Muscle layer of duodenum (tissue), 2 donors: ENCODE results near the gene FILIP1.
A peak's percentile ranks its signal among the peaks of the same experiment; 100 is the strongest.
"Not testable (repeated sequence)": the region's sequence is repeated elsewhere in the genome, so short reads cannot be mapped to it uniquely, and the experiment has no call there.

ENCODE experiments used
- H3K27ac ChIP-seq: one replicate; pipeline ENCODE4 v1.7.0; 2013; ENCODE audit warnings: mild to moderate bottlenecking, low read length
- H3K27me3 ChIP-seq: one replicate; pipeline ENCODE4 v1.7.0; 2013; ENCODE audit warnings: low read depth, mild to moderate bottlenecking, control low read depth, low read length
- H3K36me3 ChIP-seq, 2 donors: one replicate each; pipeline ENCODE4 v1.7.0; 2013; ENCODE audit warnings: low read length in 2 of 2, control low read depth in 1 of 2, mild to moderate bottlenecking in 1 of 2; ENCODE audit not compliant: insufficient read depth in 2 of 2, control insufficient read depth in 1 of 2
- H3K4me1 ChIP-seq, 2 donors: one replicate each; pipeline ENCODE4 v1.7.0; 2013; ENCODE audit warnings: low read length in 2 of 2, mild to moderate bottlenecking in 2 of 2, control low read depth in 1 of 2, moderate library complexity in 1 of 2; ENCODE audit not compliant: insufficient read depth in 2 of 2, control insufficient read depth in 1 of 2
- H3K4me3 ChIP-seq, 2 donors: one replicate each; pipeline ENCODE4 v1.7.0; 2013; ENCODE audit warnings: low read length in 2 of 2, low read depth in 1 of 2, mild to moderate bottlenecking in 1 of 2
- H3K9me3 ChIP-seq, 2 donors: one replicate each; pipeline ENCODE4 v1.7.0; 2013; ENCODE audit warnings: low read length in 2 of 2, control low read depth in 1 of 2, mild to moderate bottlenecking in 1 of 2; ENCODE audit not compliant: control insufficient read depth in 1 of 2
- donor health status: healthy.

Gene FILIP1

GRCh38 chr6:75449630-75450206, 43.9 kb downstream of the FILIP1 start:
- Histone ChIP-seq H3K27ac (no peak overlapping the region), H3K4me3 (no peak overlapping the region), H3K9me3 (no peaks in the 10 kb centered on the region), H3K36me3 (no peaks in the 10 kb centered on the region), H3K27me3 (no peaks in the 10 kb centered on the region), H3K4me1 (peaks cover 0 to 9% of the 10 kb centered on the region in 2 donors)

- Histone ChIP-seq H3K36me3 (no peaks in the 10 kb centered on the region), H3K4me3 (no peak overlapping the region), H3K27me3 (no peaks in the 10 kb centered on the region), H3K9me3 (no peaks in the 10 kb centered on the region), H3K27ac (no peak overlapping the region), H3K4me1 (peaks cover 0 to 9% of the 10 kb centered on the region in 2 donors)
These were observed 47.2 kb downstream of the FILIP1 start for GRCh38 chr6:75446241-75446880.

GRCh38 chr6:75445738-75446137, 47.9 kb downstream of the FILIP1 start:
- H3K4me1 ChIP-seq = peaks cover 0 to 9% of the 10 kb centered on the region in 2 donors
- no peak overlapping the region for H3K27ac ChIP-seq
- no peaks in the 10 kb centered on the region for H3K36me3 ChIP-seq
- no peaks in the 10 kb centered on the region for H3K9me3 ChIP-seq
- no peaks in the 10 kb centered on the region for H3K27me3 ChIP-seq
- H3K4me3 ChIP-seq = no peak overlapping the region

- Histone ChIP-seq H3K27ac (no peak overlapping the region), H3K4me1 (peaks cover 0 to 9% of the 10 kb centered on the region in 2 donors), H3K36me3 (no peaks in the 10 kb centered on the region), H3K27me3 (no peaks in the 10 kb centered on the region), H3K4me3 (no peak overlapping the region), H3K9me3 (no peaks in the 10 kb centered on the region)
These were observed 48.7 kb downstream of the FILIP1 start for GRCh38 chr6:75444899-75445298.

GRCh38 chr6:75441883-75442282, 51.7 kb downstream of the FILIP1 start:
- not testable (repeated sequence) for H3K27me3 ChIP-seq, H3K27ac ChIP-seq, H3K4me3 ChIP-seq, H3K36me3 ChIP-seq, H3K9me3 ChIP-seq
- H3K4me1 ChIP-seq = peaks cover 0 to 23% of the 10 kb centered on the region in 2 donors

GRCh38 chr6:75441479-75441878, 52.1 kb downstream of the FILIP1 start:
- not testable (repeated sequence) for H3K4me3 ChIP-seq, H3K36me3 ChIP-seq, H3K9me3 ChIP-seq, H3K27ac ChIP-seq, H3K27me3 ChIP-seq
- peaks cover 1 to 23% of the 10 kb centered on the region in 2 donors for H3K4me1 ChIP-seq

GRCh38 chr6:75438442-75439116, 55.0 kb downstream of the FILIP1 start:
- Histone ChIP-seq H3K27me3 (no peaks in the 10 kb centered on the region), H3K4me3 (no peak overlapping the region), H3K9me3 (no peaks in the 10 kb centered on the region), H3K4me1 (peaks cover 4 to 26% of the 10 kb centered on the region in 2 donors), H3K36me3 (no peaks in the 10 kb centered on the region), H3K27ac (peak overlapping the region; percentile 11)

- H3K27me3 ChIP-seq = no peaks in the 10 kb centered on the region
- H3K27ac ChIP-seq = peak overlapping the region; percentile 65
- no peaks in the 10 kb centered on the region for H3K9me3 ChIP-seq
- no peak overlapping the region for H3K4me3 ChIP-seq
- peaks cover 4 to 26% of the 10 kb centered on the region in 2 donors for H3K4me1 ChIP-seq
- H3K36me3 ChIP-seq = no peaks in the 10 kb centered on the region
These were observed 55.6 kb downstream of the FILIP1 start for GRCh38 chr6:75438013-75438431.

- H3K9me3 ChIP-seq = no peaks in the 10 kb centered on the region
- no peaks in the 10 kb centered on the region for H3K27me3 ChIP-seq
- peak overlapping the region; percentile 71 for H3K27ac ChIP-seq
- H3K4me3 ChIP-seq = peak overlapping the region in 1 of 2 donors; percentile 1
- no peaks in the 10 kb centered on the region for H3K36me3 ChIP-seq
- peaks cover 4 to 26% of the 10 kb centered on the region in 2 donors for H3K4me1 ChIP-seq
These were observed 56.1 kb downstream of the FILIP1 start for GRCh38 chr6:75437421-75437891.

GRCh38 chr6:75436869-75437268, 56.7 kb downstream of the FILIP1 start:
- Histone ChIP-seq H3K27me3 (no peaks in the 10 kb centered on the region), H3K27ac (peak overlapping the region; percentile 71), H3K9me3 (no peaks in the 10 kb centered on the region), H3K4me3 (peak overlapping the region in 1 of 2 donors; percentile 1), H3K4me1 (peaks cover 4 to 26% of the 10 kb centered on the region in 2 donors), H3K36me3 (no peaks in the 10 kb centered on the region)

- H3K9me3 ChIP-seq, H3K27me3 ChIP-seq, H3K27ac ChIP-seq, H3K4me3 ChIP-seq, H3K36me3 ChIP-seq: not testable (repeated sequence)
- H3K4me1 ChIP-seq = peaks cover 11 to 36% of the 10 kb centered on the region in 2 donors
These were observed 60.8 kb downstream of the FILIP1 start for GRCh38 chr6:75432809-75433208.
